Muscle layer of duodenum (tissue), 2 donors: ENCODE measurements around the gene H3-3A.

Experiments used
- H3K27ac ChIP-seq: one replicate; pipeline ENCODE4 v1.7.0; 2013; ENCODE audit warnings: mild to moderate bottlenecking, low read length
- H3K27me3 ChIP-seq: one replicate; pipeline ENCODE4 v1.7.0; 2013; ENCODE audit warnings: low read depth, mild to moderate bottlenecking, control low read depth, low read length
- H3K36me3 ChIP-seq, 2 donors: one replicate each; pipeline ENCODE4 v1.7.0; 2013; ENCODE audit warnings: low read length in 2 of 2, control low read depth in 1 of 2, mild to moderate bottlenecking in 1 of 2; ENCODE audit not compliant: insufficient read depth in 2 of 2, control insufficient read depth in 1 of 2
- H3K4me1 ChIP-seq, 2 donors: one replicate each; pipeline ENCODE4 v1.7.0; 2013; ENCODE audit warnings: low read length in 2 of 2, mild to moderate bottlenecking in 2 of 2, control low read depth in 1 of 2, moderate library complexity in 1 of 2; ENCODE audit not compliant: insufficient read depth in 2 of 2, control insufficient read depth in 1 of 2
- H3K4me3 ChIP-seq, 2 donors: one replicate each; pipeline ENCODE4 v1.7.0; 2013; ENCODE audit warnings: low read length in 2 of 2, low read depth in 1 of 2, mild to moderate bottlenecking in 1 of 2
- H3K9me3 ChIP-seq, 2 donors: one replicate each; pipeline ENCODE4 v1.7.0; 2013; ENCODE audit warnings: low read length in 2 of 2, control low read depth in 1 of 2, mild to moderate bottlenecking in 1 of 2; ENCODE audit not compliant: control insufficient read depth in 1 of 2
- donor health status: healthy.

The H3-3A gene

DNA sequence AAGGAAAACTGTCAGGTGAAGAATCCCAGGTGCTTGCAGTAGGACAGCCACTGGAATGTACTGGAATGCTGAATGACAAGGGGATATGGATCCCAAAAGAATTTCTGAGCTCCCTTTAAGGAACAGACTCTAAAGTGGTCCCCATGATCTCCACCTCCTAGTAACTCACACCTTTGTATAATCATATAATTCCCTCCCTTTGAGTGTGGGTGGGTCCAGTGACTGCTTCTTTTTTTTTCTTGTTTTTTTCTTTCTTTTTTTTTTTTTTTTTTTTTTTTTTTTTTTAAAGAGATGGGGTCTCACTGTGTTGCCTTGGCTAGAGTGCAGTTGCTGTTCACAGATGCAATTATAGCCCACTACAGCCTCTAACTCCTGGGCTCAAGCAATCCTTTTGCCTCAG, 28.5 kb upstream of the H3-3A start:
- Histone ChIP-seq H3K27ac (peak overlapping the region; percentile 74), H3K4me3 (no peak overlapping the region), H3K36me3 (no peaks in the 10 kb centered on the region), H3K27me3 (no peaks in the 10 kb centered on the region), H3K9me3 (no peaks in the 10 kb centered on the region), H3K4me1 (no peaks in the 10 kb centered on the region)

GRCh38 chr1:226034482-226034881, 28.0 kb upstream of the H3-3A start:
- no peak overlapping the region for H3K4me3 ChIP-seq
- H3K36me3 ChIP-seq: no peaks in the 10 kb centered on the region
- no peaks in the 10 kb centered on the region for H3K27me3 ChIP-seq
- no peaks in the 10 kb centered on the region for H3K9me3 ChIP-seq
- peak overlapping the region; percentile 74 for H3K27ac ChIP-seq
- H3K4me1 ChIP-seq: no peaks in the 10 kb centered on the region

GRCh38 chr1:226035915-226036314, 26.6 kb upstream of the H3-3A start:
- H3K27me3 ChIP-seq: no peaks in the 10 kb centered on the region
- no peaks in the 10 kb centered on the region for H3K4me1 ChIP-seq
- no peaks in the 10 kb centered on the region for H3K9me3 ChIP-seq
- H3K4me3 ChIP-seq: no peak overlapping the region
- H3K36me3 ChIP-seq: no peaks in the 10 kb centered on the region
- peak overlapping the region; percentile 6 for H3K27ac ChIP-seq

DNA sequence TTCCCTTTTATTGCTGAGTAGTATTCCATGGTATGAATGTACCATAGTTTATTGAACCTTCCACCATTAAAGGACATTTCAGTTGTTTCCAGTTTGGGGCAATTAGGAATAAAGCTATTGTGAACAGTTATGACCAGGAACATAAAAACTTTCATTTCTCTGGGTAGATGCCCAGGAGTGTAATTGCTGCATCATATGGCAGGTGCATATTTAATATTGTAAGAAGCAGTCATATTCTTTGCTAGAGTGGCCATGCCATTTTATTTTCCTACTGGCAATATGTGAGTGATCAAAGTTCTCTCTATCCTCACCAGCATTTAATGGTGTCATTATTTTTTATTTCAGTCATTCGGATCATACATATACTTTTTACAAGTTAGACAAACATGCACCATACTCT, 23.9 kb upstream of the H3-3A start:
- no peaks in the 10 kb centered on the region for H3K4me1 ChIP-seq
- no peak overlapping the region for H3K27ac ChIP-seq
- no peaks in the 10 kb centered on the region for H3K9me3 ChIP-seq
- H3K27me3 ChIP-seq: no peaks in the 10 kb centered on the region
- no peaks in the 10 kb centered on the region for H3K36me3 ChIP-seq
- H3K4me3 ChIP-seq: no peak overlapping the region

DNA sequence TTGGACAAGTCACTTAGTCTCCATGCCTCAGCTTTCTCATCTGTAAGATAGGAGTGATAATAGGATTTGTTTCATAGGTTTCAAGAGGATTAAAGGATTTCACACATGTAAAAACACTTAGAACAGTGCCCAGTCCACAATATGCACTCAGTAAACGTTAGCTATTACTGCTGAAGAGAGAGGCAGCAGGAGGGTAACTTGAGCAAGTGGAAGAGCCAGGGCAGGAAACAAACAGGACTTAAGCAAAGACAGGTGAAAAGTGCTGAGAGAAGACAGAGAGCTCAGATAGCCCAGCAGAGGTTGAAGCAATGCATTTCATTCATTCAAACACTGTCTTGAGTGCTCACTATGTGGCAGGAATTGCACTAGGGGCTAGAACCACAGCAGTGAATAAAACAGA, 21.1 kb upstream of the H3-3A start:
- H3K36me3 ChIP-seq: no peaks in the 10 kb centered on the region
- H3K27ac ChIP-seq: no peak overlapping the region
- no peaks in the 10 kb centered on the region for H3K27me3 ChIP-seq
- no peak overlapping the region for H3K4me3 ChIP-seq
- H3K4me1 ChIP-seq: no peaks in the 10 kb centered on the region
- H3K9me3 ChIP-seq: no peaks in the 10 kb centered on the region

DNA sequence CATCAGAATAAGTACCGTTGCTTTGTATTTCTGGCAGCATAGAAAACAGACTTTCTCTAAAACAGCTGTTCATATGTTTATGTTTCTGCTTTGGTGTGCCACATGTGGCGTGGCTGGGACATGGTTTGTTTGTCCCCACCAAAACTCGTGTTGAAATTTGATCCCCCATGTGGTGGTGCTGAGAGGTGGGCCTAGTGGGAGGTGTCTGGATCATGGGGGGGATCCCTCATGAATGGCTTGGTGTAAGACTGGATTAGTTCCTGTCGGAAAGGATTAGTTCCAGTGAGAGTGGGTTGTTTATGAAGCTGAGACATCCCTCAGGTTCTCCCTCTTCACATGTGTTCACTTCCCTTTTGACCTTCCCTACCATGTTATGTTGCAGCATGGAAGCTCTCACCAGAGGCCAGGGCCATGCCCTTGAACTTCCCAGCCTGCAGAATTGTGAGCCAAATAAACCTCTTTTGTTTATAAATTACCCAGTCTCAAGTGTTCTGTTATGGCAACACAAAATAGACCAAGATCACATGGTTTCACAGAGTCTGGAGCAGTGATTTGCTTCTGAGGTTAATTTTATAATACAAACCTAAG, 17.9 kb upstream of the H3-3A start:
- Histone ChIP-seq H3K4me3 (no peak overlapping the region), H3K9me3 (no peaks in the 10 kb centered on the region), H3K27ac (no peak overlapping the region), H3K27me3 (no peaks in the 10 kb centered on the region), H3K36me3 (no peaks in the 10 kb centered on the region), H3K4me1 (no peaks in the 10 kb centered on the region)

DNA sequence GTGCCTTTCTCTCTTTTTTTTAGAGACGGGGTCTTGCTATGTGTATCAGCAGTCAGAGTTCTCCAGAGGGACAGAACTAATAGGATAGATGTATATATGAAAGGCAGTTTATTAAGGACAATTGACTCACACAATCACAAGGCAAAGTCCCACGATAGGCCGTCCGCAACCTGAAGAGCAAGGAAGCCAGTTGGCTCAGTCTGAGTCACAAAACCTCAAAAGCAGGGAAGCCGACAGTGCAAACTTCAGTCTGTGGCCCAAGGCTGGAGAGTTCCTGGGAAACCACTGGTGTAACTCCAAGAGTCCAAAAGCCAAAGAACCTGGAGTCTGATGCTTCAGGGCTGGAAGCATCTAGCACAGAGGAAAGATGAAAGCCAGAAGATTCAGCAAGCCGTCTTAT, 16.3 kb upstream of the H3-3A start:
- Histone ChIP-seq H3K4me1 (no peaks in the 10 kb centered on the region), H3K27me3 (no peaks in the 10 kb centered on the region), H3K9me3 (no peaks in the 10 kb centered on the region), H3K27ac (no peak overlapping the region), H3K4me3 (no peak overlapping the region), H3K36me3 (no peaks in the 10 kb centered on the region)

DNA sequence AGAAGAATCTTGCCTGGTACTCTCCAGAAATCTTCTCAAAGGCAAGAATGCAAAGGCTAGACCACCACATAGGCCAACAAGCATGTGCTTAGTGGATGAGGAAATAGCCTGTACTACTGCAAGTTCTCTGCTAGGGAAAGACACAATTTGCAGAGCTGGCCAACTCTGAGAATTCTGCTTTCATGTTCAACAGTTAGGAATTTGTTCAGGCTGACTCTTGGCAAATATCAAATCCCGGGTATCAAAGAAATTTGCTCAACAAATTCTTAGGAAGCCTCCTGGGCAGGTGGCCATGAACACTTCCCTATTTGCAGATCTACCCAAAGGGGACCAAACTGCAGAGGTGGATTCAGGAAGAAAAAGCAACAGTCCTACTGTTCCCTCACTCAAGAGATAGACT, 15.0 kb upstream of the H3-3A start:
- Histone ChIP-seq H3K36me3 (no peaks in the 10 kb centered on the region), H3K27me3 (no peaks in the 10 kb centered on the region), H3K27ac (no peak overlapping the region), H3K4me3 (no peak overlapping the region), H3K9me3 (no peaks in the 10 kb centered on the region), H3K4me1 (no peaks in the 10 kb centered on the region)

GRCh38 chr1:226048886-226049285, 13.6 kb upstream of the H3-3A start:
- no peak overlapping the region for H3K27ac ChIP-seq
- no peaks in the 10 kb centered on the region for H3K27me3 ChIP-seq
- no peaks in the 10 kb centered on the region for H3K36me3 ChIP-seq
- no peak overlapping the region for H3K4me3 ChIP-seq
- H3K9me3 ChIP-seq: no peaks in the 10 kb centered on the region
- no peaks in the 10 kb centered on the region for H3K4me1 ChIP-seq

GRCh38 chr1:226050133-226050532, 12.4 kb upstream of the H3-3A start:
- Histone ChIP-seq H3K9me3 (no peaks in the 10 kb centered on the region), H3K27me3 (no peaks in the 10 kb centered on the region), H3K27ac (no peak overlapping the region), H3K4me3 (no peak overlapping the region), H3K4me1 (no peaks in the 10 kb centered on the region), H3K36me3 (no peaks in the 10 kb centered on the region)

DNA sequence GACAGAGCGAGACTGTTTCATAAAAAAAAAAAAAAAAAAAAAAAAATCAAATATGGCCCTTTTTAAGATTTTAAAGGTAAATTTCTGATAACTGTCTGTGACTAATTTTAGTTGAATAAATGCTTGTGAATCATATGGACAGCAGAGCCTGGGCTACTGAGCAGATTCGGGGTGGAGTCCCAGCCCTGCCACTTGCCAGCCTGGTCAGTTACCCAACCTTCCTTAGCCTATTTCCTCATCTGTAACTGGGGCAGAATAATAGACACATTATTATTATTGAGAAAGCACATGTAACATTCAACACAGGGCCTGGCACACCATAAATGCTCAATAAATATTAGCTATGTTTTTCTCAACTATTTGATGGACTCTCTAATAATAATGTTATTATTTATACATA, 11.2 kb upstream of the H3-3A start:
- Histone ChIP-seq H3K36me3 (no peaks in the 10 kb centered on the region), H3K27me3 (no peaks in the 10 kb centered on the region), H3K4me3 (no peak overlapping the region), H3K9me3 (no peaks in the 10 kb centered on the region), H3K4me1 (no peaks in the 10 kb centered on the region), H3K27ac (no peak overlapping the region)

GRCh38 chr1:226052061-226052460, 10.5 kb upstream of the H3-3A start:
- Histone ChIP-seq H3K4me3 (no peak overlapping the region), H3K9me3 (no peaks in the 10 kb centered on the region), H3K4me1 (no peaks in the 10 kb centered on the region), H3K36me3 (no peaks in the 10 kb centered on the region), H3K27ac (no peak overlapping the region), H3K27me3 (no peaks in the 10 kb centered on the region)
